ENCODE measurements around the gene MRPL24. TPM values are rescaled to one million over a fixed set of nuclear protein-coding genes. Genes with fewer than 3 reads are reported as not detected.
A peak's percentile ranks its signal among the peaks of the same experiment; 100 is the strongest.

The MRPL24 gene
- total RNA-seq, 1 donor, result 17.7 TPM

GRCh38 chr1:156691665-156692440 is 49.0 kb downstream of the MRPL24 start:
- no peak for TF ChIP-seq CTCF (IDR thresholded peaks at IDR 0.05; ENCODE audit: extremely low read depth, low read depth, low read length)
- Histone ChIP-seq H3K27me3 (ENCODE audit: insufficient read depth, low read length) (peaks cover 8% of the 10 kb centered on the region), H3K27ac (ENCODE audit: low read depth, low read length) (no peak overlapping the region), H4K20me1 (ENCODE audit: insufficient read depth, low read length) (no peaks in the 10 kb centered on the region), H3K36me3 (ENCODE audit: insufficient read depth, low read length) (no peaks in the 10 kb centered on the region), H3K4me2 (ENCODE audit: insufficient read depth, low read length) (no peak overlapping the region), H3K9me3 (ENCODE audit: low read depth, low read length) (no peaks in the 10 kb centered on the region), H2AFZ (ENCODE audit: low read length) (peak overlapping the region; percentile 29), H3K4me3 (ENCODE audit: insufficient read depth, low read length) (no peak overlapping the region), H3K4me1 (ENCODE audit: insufficient read depth, low read length) (peaks cover 22% of the 10 kb centered on the region), H3K79me2 (ENCODE audit: insufficient read depth, low read length) (no peaks in the 10 kb centered on the region)
- peak; percentile 82 for DNase-seq (ENCODE audit: insufficient read length, low spot score, missing footprints)

GRCh38 chr1:156691191-156691590 is 49.7 kb downstream of the MRPL24 start:
- Histone ChIP-seq H3K27me3 (ENCODE audit: insufficient read depth, low read length) (peaks cover 8% of the 10 kb centered on the region), H2AFZ (ENCODE audit: low read length) (no peak overlapping the region), H3K36me3 (ENCODE audit: insufficient read depth, low read length) (no peaks in the 10 kb centered on the region), H3K27ac (ENCODE audit: low read depth, low read length) (no peak overlapping the region), H3K4me2 (ENCODE audit: insufficient read depth, low read length) (no peak overlapping the region), H3K4me1 (ENCODE audit: insufficient read depth, low read length) (peaks cover 22% of the 10 kb centered on the region), H3K79me2 (ENCODE audit: insufficient read depth, low read length) (no peaks in the 10 kb centered on the region), H3K4me3 (ENCODE audit: insufficient read depth, low read length) (no peak overlapping the region), H3K9me3 (ENCODE audit: low read depth, low read length) (no peaks in the 10 kb centered on the region), H4K20me1 (ENCODE audit: insufficient read depth, low read length) (no peaks in the 10 kb centered on the region)
- TF ChIP-seq CTCF (IDR thresholded peaks at IDR 0.05; ENCODE audit: extremely low read depth, low read depth, low read length), result no peak
- peak; percentile 50 for DNase-seq (ENCODE audit: insufficient read length, low spot score, missing footprints)

- no peaks in the 10 kb centered on the region for H3K79me2 ChIP-seq (ENCODE audit: insufficient read depth, low read length)
- TF ChIP-seq CTCF (IDR thresholded peaks at IDR 0.05; ENCODE audit: extremely low read depth, low read depth, low read length), result no peak
- H2AFZ ChIP-seq (ENCODE audit: low read length), result no peak overlapping the region
- no peak overlapping the region for H3K4me2 ChIP-seq (ENCODE audit: insufficient read depth, low read length)
- H3K4me1 ChIP-seq (ENCODE audit: insufficient read depth, low read length), result peaks cover 22% of the 10 kb centered on the region
- no peak overlapping the region for H3K27ac ChIP-seq (ENCODE audit: low read depth, low read length)
- DNase-seq (ENCODE audit: insufficient read length, low spot score, missing footprints), result peak; percentile 77
- H3K27me3 ChIP-seq (ENCODE audit: insufficient read depth, low read length), result peaks cover 8% of the 10 kb centered on the region
- no peak overlapping the region for H3K4me3 ChIP-seq (ENCODE audit: insufficient read depth, low read length)
- no peaks in the 10 kb centered on the region for H3K9me3 ChIP-seq (ENCODE audit: low read depth, low read length)
- no peaks in the 10 kb centered on the region for H3K36me3 ChIP-seq (ENCODE audit: insufficient read depth, low read length)
- H4K20me1 ChIP-seq (ENCODE audit: insufficient read depth, low read length), result no peaks in the 10 kb centered on the region
These were observed 50.2 kb downstream of the MRPL24 start for GRCh38 chr1:156690675-156691036.

GRCh38 chr1:156689953-156690674 is 50.8 kb downstream of the MRPL24 start:
- H3K27me3 ChIP-seq (ENCODE audit: insufficient read depth, low read length), result peaks cover 8% of the 10 kb centered on the region
- no peak overlapping the region for H2AFZ ChIP-seq (ENCODE audit: low read length)
- peaks cover 22% of the 10 kb centered on the region for H3K4me1 ChIP-seq (ENCODE audit: insufficient read depth, low read length)
- TF ChIP-seq CTCF (IDR thresholded peaks at IDR 0.05; ENCODE audit: extremely low read depth, low read depth, low read length), result no peak
- H3K79me2 ChIP-seq (ENCODE audit: insufficient read depth, low read length), result no peaks in the 10 kb centered on the region
- H3K4me2 ChIP-seq (ENCODE audit: insufficient read depth, low read length), result peak overlapping the region; percentile 83
- no peaks in the 10 kb centered on the region for H3K9me3 ChIP-seq (ENCODE audit: low read depth, low read length)
- no peaks in the 10 kb centered on the region for H4K20me1 ChIP-seq (ENCODE audit: insufficient read depth, low read length)
- H3K36me3 ChIP-seq (ENCODE audit: insufficient read depth, low read length), result no peaks in the 10 kb centered on the region
- no peak overlapping the region for H3K27ac ChIP-seq (ENCODE audit: low read depth, low read length)
- DNase-seq (ENCODE audit: insufficient read length, low spot score, missing footprints), result peak; percentile 52
- peak overlapping the region; percentile 66 for H3K4me3 ChIP-seq (ENCODE audit: insufficient read depth, low read length)
